ENCODE results near the gene PIM1. TPM values are rescaled to one million over a fixed set of nuclear protein-coding genes. Genes with fewer than 3 reads are reported as not detected.
"Not testable (repeated sequence)": the region's sequence is repeated elsewhere in the genome, so short reads cannot be mapped to it uniquely, and the experiment has no call there.

Gene PIM1
- 151 and 161 TPM in 2 replicates for total RNA-seq

GRCh38 chr6:37169496-37170272 lies at the start of gene PIM1:
Gene PIM1 (plus strand): TSS chr6:37170152. CDS start chr6:37170576, 424 bp downstream.
- H3K27me3 Mint-ChIP-seq (ENCODE audit: low read depth) = no peaks in the 10 kb centered on the region
- H3K4me1 Mint-ChIP-seq (ENCODE audit: low read depth) = peaks cover 35% of the 10 kb centered on the region
- intact Hi-C loops (cut with micrococcal nuclease) = loop anchor here (1.0 to 5.0 kb wide), 3 partner anchors 32 to 257 kb away; no protein-coding TSS in a partner anchor
- DNase-seq (ENCODE audit: low spot score) = peak; percentile 93
- peak within 1 kb of the TSS; percentile 95 for H3K27ac Mint-ChIP-seq
- no peaks in the 10 kb centered on the region for H3K9me3 Mint-ChIP-seq
- H3K36me3 Mint-ChIP-seq (ENCODE audit: low read depth) = peaks cover 39% of the 10 kb centered on the region
- peak within 1 kb of the TSS; percentile 94 for H3K4me3 Mint-ChIP-seq (ENCODE audit: low read depth)

DNA sequence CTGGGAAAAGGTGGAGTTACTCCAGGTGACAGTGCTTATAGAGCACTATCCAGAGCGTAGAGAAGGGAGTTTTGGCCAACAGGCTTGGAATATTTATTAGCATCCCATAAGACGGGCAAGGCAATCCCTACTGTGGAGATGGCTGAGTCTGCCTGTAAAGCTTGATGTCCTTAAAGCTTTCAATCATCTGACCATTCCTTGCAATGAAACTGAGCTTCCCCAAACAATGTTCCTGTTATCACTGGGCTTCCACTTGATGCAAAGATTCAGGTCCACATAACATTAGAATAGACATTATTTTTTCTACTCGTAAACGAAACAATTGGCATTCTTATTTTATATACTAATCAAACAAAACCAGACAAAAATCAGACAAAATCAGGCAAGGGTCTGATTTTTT lies 48.4 kb upstream of the PIM1 start:
- Mint-ChIP-seq H3K4me3 (ENCODE audit: low read depth) (no peak overlapping the region), H3K4me1 (ENCODE audit: low read depth) (peaks cover 5% of the 10 kb centered on the region), H3K27ac (no peak overlapping the region), H3K27me3 (ENCODE audit: low read depth) (peaks cover 10% of the 10 kb centered on the region), H3K36me3 (ENCODE audit: low read depth) (no peaks in the 10 kb centered on the region), H3K9me3 (no peaks in the 10 kb centered on the region)
- no peak for DNase-seq (ENCODE audit: low spot score)
- intact Hi-C loops (cut with micrococcal nuclease) = no loop called here

DNA sequence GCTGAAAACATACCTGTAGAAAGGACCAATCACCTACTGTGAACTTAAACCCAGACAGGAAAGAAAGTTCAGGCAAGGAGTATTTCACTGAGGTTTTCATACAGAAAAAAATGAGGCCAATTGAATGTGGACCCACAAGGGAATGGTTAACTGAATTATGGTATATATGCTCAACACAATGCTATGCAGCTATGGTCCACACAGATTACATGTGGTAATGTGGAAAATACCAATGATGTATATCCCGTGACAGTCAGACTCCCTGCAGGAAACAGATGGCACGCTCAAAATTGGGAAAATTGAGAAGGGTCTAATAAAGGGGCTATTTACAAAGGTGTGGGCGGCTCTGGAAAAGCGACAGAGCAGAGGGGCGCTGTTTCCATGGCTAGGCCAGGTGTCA lies 47.1 kb upstream of the PIM1 start:
- peaks cover 5% of the 10 kb centered on the region for H3K4me1 Mint-ChIP-seq (ENCODE audit: low read depth)
- no peak overlapping the region for H3K4me3 Mint-ChIP-seq (ENCODE audit: low read depth)
- peaks cover 15% of the 10 kb centered on the region for H3K27me3 Mint-ChIP-seq (ENCODE audit: low read depth)
- no peaks in the 10 kb centered on the region for H3K36me3 Mint-ChIP-seq (ENCODE audit: low read depth)
- H3K27ac Mint-ChIP-seq = no peak overlapping the region
- intact Hi-C loops (cut with micrococcal nuclease) = no loop called here
- DNase-seq (ENCODE audit: low spot score) = no peak
- H3K9me3 Mint-ChIP-seq = no peaks in the 10 kb centered on the region

GRCh38 chr6:37123957-37124729 lies 45.8 kb upstream of the PIM1 start:
- Mint-ChIP-seq H3K4me3 (ENCODE audit: low read depth) (no peak overlapping the region), H3K27ac (no peak overlapping the region), H3K4me1 (ENCODE audit: low read depth) (peaks cover 5% of the 10 kb centered on the region), H3K9me3 (no peaks in the 10 kb centered on the region), H3K27me3 (ENCODE audit: low read depth) (peaks cover 15% of the 10 kb centered on the region), H3K36me3 (ENCODE audit: low read depth) (no peaks in the 10 kb centered on the region)
- intact Hi-C loops (cut with micrococcal nuclease) = no loop called here
- DNase-seq (ENCODE audit: low spot score) = no peak

GRCh38 chr6:37125774-37126492 lies 44.0 kb upstream of the PIM1 start:
- Mint-ChIP-seq H3K4me1 (ENCODE audit: low read depth) (peaks cover 2% of the 10 kb centered on the region), H3K27me3 (ENCODE audit: low read depth) (peaks cover 15% of the 10 kb centered on the region), H3K4me3 (ENCODE audit: low read depth) (no peak overlapping the region), H3K36me3 (ENCODE audit: low read depth) (no peaks in the 10 kb centered on the region), H3K9me3 (no peaks in the 10 kb centered on the region), H3K27ac (no peak overlapping the region)
- no peak for DNase-seq (ENCODE audit: low spot score)
- intact Hi-C loops (cut with micrococcal nuclease) = no loop called here

DNA sequence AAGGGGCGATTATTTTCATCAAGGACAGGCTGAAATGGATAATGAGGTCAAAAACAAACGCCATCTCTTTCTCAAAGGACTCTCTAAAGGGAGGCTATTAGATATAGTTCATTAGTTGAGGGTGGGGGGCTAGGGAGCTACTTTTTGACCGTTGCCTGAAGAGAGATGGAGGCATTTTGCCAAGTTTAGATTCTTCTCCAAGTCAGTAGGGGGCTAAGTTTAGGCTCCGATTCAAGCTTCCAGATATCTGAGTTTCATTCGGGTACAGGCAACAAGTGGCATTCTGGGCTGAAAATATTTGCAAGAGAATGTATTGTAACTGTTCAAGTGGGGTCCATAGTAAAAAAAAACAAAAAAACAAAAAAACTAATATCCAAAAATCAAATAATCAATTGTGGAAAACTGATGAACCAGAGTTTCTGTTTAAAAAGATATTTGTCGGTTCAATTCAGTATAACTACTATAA lies 43.4 kb upstream of the PIM1 start:
- intact Hi-C loops (cut with micrococcal nuclease) = no loop called here
- DNase-seq (ENCODE audit: low spot score) = no peak
- Mint-ChIP-seq H3K27ac (no peak overlapping the region), H3K9me3 (no peaks in the 10 kb centered on the region), H3K4me1 (ENCODE audit: low read depth) (peaks cover 2% of the 10 kb centered on the region), H3K27me3 (ENCODE audit: low read depth) (peaks cover 15% of the 10 kb centered on the region), H3K36me3 (ENCODE audit: low read depth) (no peaks in the 10 kb centered on the region), H3K4me3 (ENCODE audit: low read depth) (no peak overlapping the region)

- Mint-ChIP-seq H3K27ac (no peak overlapping the region), H3K4me3 (ENCODE audit: low read depth) (no peak overlapping the region), H3K4me1 (ENCODE audit: low read depth) (peaks cover 2% of the 10 kb centered on the region), H3K9me3 (no peaks in the 10 kb centered on the region), H3K36me3 (ENCODE audit: low read depth) (no peaks in the 10 kb centered on the region), H3K27me3 (ENCODE audit: low read depth) (peaks cover 15% of the 10 kb centered on the region)
- intact Hi-C loops (cut with micrococcal nuclease) = no loop called here
- no peak for DNase-seq (ENCODE audit: low spot score)
These were observed 42.9 kb upstream of the PIM1 start for GRCh38 chr6:37126961-37127616.

GRCh38 chr6:37127961-37128862 lies 41.7 kb upstream of the PIM1 start:
- intact Hi-C loops (cut with micrococcal nuclease) = no loop called here
- Mint-ChIP-seq H3K27ac (no peak overlapping the region), H3K4me3 (ENCODE audit: low read depth) (no peak overlapping the region), H3K27me3 (ENCODE audit: low read depth) (peaks cover 14% of the 10 kb centered on the region), H3K9me3 (no peaks in the 10 kb centered on the region), H3K36me3 (ENCODE audit: low read depth) (no peaks in the 10 kb centered on the region), H3K4me1 (ENCODE audit: low read depth) (peaks cover 2% of the 10 kb centered on the region)
- no peak for DNase-seq (ENCODE audit: low spot score)

DNA sequence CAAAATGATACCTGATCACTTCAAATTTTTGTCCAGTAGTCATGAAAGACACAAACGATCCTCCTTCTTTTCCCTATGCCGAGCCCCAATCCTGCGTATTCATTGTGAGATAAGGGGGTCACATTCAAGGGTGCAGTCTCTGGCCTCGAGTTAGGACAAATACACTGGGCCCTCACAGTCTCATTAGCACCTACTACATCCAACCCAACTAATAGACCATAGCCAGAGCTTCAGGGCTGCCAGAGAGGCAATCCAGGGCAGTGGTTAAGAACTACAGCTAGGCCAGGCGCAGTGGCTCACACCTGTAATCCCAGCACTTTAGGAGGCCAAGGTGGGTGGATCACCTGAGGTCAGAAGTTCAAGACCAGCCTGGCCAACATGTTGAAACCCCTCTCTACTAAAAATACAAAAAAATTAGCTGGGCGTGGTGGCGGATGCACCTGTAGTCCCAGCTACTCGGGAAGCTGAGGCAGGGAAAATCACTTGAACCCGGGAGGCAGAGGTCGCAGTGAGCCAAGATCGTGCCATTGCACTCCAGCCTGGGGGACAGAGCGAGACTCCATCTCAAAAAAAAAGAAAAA lies 41.0 kb upstream of the PIM1 start:
- H3K4me3 Mint-ChIP-seq (ENCODE audit: low read depth); H3K4me1 Mint-ChIP-seq (ENCODE audit: low read depth); DNase-seq (ENCODE audit: low spot score); H3K36me3 Mint-ChIP-seq (ENCODE audit: low read depth); H3K9me3 Mint-ChIP-seq; intact Hi-C loops (cut with micrococcal nuclease); H3K27ac Mint-ChIP-seq: not testable (repeated sequence)
- H3K27me3 Mint-ChIP-seq (ENCODE audit: low read depth) = peaks cover 14% of the 10 kb centered on the region

GRCh38 chr6:37129566-37129965 lies 40.4 kb upstream of the PIM1 start:
- peaks cover 8% of the 10 kb centered on the region for H3K4me1 Mint-ChIP-seq (ENCODE audit: low read depth)
- DNase-seq (ENCODE audit: low spot score) = no peak
- no peaks in the 10 kb centered on the region for H3K9me3 Mint-ChIP-seq
- intact Hi-C loops (cut with micrococcal nuclease) = no loop called here
- H3K27ac Mint-ChIP-seq = no peak overlapping the region
- peaks cover 14% of the 10 kb centered on the region for H3K27me3 Mint-ChIP-seq (ENCODE audit: low read depth)
- no peaks in the 10 kb centered on the region for H3K36me3 Mint-ChIP-seq (ENCODE audit: low read depth)
- H3K4me3 Mint-ChIP-seq (ENCODE audit: low read depth) = no peak overlapping the region

DNA sequence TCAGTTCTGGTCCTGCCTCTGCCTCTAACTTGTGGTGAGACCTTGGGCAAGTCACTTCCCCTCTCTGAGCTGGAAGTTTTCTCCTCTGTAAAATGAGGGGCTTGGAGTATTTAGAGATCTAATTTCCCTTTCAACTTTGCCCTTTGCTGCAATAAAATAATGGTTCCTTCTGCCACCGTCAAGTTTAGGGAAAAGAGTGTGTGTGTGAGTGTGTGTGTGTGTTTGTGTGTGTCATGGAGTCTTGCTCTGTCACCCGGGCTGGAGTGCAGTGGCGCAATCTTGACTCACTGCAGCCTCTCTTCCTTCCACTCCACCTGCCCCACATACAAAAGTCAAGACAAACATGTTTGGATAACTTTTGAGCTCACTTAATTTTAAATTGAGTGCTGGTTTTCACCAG lies 39.2 kb upstream of the PIM1 start:
- Mint-ChIP-seq H3K9me3 (no peaks in the 10 kb centered on the region), H3K4me3 (ENCODE audit: low read depth) (no peak overlapping the region), H3K36me3 (ENCODE audit: low read depth) (no peaks in the 10 kb centered on the region), H3K27me3 (ENCODE audit: low read depth) (peaks cover 13% of the 10 kb centered on the region), H3K4me1 (ENCODE audit: low read depth) (peaks cover 12% of the 10 kb centered on the region), H3K27ac (no peak overlapping the region)
- DNase-seq (ENCODE audit: low spot score) = no peak
- intact Hi-C loops (cut with micrococcal nuclease) = no loop called here

Measured in activated T-helper 2 cell treated with anti-CD3 and anti-CD28 coated beads, Interferon-gamma antibody, Interleukin-2, Interleukin-4, amounts not matched to agents 10 μg/mL and 5 μg/mL and 100 μg/mL, durations not matched to agents 14 hours and 24 hours and 36 hours (primary cell).